Cerebellar cortex (tissue), 1 donor: Measurements from ENCODE around the gene DRC7.
"Not testable (repeated sequence)": the region's sequence is repeated elsewhere in the genome, so short reads cannot be mapped to it uniquely, and the experiment has no call there.

Experiments
- DNase-seq: peaks from one replicate; pipeline ENCODE4 v3.0.0-alpha.2; 2015; ENCODE audit warnings: low spot score

Gene DRC7

DNA sequence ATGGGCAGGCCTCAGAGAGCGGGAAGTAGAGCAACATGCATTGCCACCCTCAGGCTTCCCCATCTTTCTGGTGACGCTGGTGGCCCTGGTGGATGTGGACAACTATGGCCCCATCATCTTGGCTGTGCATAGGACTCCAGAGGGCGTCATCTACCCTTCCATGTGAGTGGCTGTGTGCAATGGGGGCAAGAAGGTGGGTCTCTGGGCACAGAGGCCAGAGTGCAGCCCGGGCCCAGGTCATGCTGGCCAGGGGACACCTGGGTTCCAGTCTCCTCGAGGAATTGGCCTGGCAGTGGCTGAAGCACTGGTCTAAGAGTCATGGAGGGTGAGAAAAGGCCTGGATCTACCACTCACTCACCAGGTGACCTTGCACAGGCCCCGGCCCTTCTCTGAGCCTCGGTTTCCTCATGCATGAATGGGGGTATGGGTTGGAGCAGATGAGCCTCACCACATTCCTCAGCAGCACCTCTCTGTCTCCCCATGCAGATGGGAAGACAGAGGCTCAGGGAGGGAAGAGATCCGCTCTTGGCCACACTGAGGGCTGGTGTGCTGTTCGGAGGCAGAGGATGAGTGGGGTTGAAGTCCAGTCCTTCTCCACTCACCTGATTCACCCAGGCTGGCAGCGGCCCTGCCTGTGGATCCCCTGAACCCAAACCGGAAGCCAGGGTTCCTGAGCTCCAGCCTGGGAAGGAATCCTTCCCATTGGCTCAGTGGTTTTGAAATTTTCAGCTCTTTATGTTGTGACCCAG, 33.7 kb upstream of the DRC7 start:
- DNase-seq: no peak

GRCh38 chr16:57661510-57661909, 33.1 kb upstream of the DRC7 start:
- DNase-seq: no peak

DNA sequence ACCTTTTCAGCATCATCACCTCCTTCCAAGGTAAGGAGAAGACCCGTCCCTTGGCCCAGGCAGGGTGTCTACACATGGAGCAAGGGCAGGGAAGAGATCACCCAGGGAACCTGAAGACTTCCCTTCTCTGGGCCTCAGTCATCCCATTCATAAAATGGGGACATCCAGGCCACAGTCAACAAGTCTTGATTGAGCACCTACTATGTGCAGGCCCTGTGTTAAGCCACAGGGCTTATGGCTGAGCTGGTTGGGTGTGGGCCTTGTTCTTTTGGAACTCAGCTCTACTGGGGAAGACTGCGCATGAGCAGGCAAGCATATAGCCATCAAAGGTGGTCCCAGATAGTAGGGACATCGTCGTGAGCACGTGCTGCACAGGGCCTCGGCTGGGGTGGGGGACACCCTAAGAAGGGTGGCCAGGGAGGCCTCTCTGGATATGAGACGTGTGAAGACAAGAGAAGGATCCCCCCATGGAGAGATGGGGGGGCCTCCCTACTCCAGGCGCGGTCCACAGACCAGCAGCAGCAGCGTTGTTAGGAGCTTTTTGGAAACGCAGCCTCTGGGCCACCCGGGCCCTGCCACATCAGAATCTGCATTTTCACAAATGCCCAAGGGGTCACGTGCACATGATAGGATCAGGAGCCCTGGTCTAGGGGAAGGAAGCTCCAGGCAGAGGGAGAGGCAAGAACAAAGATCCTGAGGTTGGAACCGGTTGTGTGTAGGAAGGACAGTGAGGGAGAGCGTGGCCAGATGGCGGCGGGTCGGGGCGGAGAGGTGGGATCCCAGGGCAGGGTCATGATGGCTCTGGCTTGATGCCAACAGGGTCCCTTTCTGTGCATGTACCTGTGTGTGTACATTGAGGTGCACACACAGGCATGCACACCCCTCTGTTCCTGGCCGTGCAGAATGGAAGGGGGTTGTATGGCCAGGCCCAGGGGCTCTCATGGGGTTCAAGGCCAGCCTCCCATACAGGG, 32.4 kb upstream of the DRC7 start:
- no peak for DNase-seq

DNA sequence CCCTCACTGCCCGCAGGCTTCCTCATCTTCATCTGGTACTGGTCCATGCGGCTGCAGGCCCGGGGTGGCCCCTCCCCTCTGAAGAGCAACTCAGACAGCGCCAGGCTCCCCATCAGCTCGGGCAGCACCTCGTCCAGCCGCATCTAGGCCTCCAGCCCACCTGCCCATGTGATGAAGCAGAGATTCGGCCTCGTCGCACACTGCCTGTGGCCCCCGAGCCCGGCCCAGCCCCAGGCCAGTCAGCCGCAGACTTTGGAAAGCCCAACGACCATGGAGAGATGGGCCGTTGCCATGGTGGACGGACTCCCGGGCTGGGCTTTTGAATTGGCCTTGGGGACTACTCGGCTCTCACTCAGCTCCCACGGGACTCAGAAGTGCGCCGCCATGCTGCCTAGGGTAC, 31.2 kb upstream of the DRC7 start:
- no peak for DNase-seq

DNA sequence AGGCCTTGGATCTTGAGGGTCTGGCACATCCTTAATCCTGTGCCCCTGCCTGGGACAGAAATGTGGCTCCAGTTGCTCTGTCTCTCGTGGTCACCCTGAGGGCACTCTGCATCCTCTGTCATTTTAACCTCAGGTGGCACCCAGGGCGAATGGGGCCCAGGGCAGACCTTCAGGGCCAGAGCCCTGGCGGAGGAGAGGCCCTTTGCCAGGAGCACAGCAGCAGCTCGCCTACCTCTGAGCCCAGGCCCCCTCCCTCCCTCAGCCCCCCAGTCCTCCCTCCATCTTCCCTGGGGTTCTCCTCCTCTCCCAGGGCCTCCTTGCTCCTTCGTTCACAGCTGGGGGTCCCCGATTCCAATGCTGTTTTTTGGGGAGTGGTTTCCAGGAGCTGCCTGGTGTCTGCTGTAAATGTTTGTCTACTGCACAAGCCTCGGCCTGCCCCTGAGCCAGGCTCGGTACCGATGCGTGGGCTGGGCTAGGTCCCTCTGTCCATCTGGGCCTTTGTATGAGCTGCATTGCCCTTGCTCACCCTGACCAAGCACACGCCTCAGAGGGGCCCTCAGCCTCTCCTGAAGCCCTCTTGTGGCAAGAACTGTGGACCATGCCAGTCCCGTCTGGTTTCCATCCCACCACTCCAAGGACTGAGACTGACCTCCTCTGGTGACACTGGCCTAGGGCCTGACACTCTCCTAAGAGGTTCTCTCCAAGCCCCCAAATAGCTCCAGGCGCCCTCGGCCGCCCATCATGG, 30.5 kb upstream of the DRC7 start:
- no peak for DNase-seq

DNA sequence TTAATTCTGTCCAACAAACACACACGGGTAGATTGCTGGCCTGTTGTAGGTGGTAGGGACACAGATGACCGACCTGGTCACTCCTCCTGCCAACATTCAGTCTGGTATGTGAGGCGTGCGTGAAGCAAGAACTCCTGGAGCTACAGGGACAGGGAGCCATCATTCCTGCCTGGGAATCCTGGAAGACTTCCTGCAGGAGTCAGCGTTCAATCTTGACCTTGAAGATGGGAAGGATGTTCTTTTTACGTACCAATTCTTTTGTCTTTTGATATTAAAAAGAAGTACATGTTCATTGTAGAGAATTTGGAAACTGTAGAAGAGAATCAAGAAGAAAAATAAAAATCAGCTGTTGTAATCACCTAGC, 30.0 kb upstream of the DRC7 start:
- no peak for DNase-seq

- DNase-seq: no peak
Observed at GRCh38 chr16:57665541-57665940, 29.1 kb upstream of the DRC7 start.

GRCh38 chr16:57666353-57667047, 28.1 kb upstream of the DRC7 start:
- DNase-seq: no peak

- DNase-seq: no peak
Observed at GRCh38 chr16:57667048-57667525, 27.5 kb upstream of the DRC7 start.

DNA sequence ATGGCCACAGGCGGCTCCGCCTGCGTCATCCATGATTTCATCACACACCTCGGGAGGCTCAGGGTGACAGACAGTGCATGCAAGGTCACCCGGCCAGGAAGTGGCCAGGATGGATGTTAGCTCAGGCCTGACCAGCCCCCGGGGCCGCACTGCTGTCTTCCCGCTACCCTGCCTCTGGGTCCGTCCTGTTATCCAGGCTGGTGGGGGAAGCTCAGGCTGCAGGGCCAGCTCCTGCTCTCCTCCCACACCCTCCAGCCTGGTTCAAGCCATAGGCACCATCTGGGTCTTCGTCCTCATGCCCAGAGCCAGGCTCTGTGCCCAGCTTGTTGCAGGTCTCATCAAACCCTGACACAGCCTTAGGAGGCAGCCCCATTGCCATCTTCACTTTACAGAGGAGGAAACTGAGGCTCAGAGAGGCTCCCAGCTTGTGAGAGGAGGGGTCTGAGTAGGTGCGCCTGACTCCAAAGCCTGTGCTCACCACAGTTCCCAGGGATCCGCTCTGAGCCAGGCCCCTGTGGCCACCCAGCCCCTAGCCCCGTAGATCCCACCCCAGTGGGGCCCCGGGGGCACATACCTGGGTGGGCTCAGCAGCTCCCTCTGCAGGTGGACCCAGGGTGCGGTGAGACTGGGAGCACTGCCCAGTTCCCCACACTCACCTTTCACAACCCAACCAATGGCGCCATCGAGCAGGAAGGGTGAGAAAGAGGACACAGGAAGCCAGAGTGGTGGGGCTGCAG, 26.9 kb upstream of the DRC7 start:
- DNase-seq: no peak

GRCh38 chr16:57668263-57668571, 26.4 kb upstream of the DRC7 start, which contains the start of gene ADGRG3:
ADGRG3 (plus strand) TSS chr16:57668306; CDS start chr16:57668348, 42 bp downstream.
- DNase-seq: no peak

DNA sequence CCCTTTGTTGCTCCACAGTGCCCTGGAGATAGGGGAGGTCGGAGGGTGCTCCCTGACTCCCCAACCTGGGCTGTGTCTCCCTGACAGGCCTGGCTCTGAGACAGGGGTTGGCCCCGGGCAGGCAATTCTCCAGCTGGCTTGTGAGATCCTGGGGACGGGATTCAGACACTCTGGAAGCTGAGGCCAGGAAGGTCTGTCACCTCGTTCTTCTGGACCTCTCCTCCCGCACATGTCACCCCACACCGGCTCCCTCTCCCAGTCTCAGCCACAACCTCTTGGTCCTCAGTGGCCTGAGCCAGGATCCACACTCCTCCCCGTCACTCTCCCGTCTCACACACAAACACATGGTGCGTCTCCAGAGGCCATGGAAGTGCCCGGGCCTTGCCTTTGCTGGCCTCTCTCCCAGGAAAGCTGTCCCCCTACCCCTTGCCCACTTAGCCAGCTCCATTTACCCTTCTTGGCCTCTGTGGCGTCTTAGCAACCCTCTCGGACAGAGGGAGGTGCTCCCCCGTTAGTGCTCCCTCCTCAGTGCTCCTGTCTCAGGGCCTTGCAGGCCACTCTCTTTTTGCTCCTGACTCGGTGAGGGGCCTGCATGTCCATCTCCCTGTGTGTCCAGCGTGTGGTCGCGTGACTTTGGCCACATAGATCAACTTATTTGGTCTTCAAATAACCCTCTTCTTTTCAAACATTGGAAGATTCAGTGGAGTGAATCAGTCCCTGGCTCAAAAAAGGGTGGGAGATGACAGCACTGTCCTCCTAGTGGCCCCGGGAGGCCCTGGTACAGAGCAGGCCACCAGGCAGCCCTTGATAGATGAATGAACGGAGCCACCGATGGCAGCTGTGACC, 25.8 kb upstream of the DRC7 start:
- no peak for DNase-seq

- DNase-seq: no peak
Observed at GRCh38 chr16:57669476-57670162, 25.0 kb upstream of the DRC7 start.

DNA sequence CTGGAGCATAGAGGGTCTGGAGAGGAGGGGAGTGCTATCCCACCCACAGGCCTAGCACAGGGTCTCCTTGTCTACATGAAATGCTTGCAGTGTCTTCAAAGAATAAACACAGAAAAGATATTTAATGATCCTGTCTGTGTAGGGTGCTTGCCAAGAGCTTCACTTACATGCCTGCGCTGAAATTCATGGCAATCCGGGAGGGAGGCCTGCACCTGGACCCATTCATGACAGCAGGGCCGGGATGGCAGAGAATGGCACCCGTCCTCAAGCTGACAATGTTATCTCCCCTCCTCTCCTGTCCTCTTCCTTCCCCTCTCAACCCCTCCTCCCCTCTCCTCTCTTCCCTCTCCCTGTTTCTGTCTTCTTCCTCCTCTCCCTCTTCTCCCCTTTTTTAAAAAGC, 24.4 kb upstream of the DRC7 start:
- DNase-seq: no peak

DNA sequence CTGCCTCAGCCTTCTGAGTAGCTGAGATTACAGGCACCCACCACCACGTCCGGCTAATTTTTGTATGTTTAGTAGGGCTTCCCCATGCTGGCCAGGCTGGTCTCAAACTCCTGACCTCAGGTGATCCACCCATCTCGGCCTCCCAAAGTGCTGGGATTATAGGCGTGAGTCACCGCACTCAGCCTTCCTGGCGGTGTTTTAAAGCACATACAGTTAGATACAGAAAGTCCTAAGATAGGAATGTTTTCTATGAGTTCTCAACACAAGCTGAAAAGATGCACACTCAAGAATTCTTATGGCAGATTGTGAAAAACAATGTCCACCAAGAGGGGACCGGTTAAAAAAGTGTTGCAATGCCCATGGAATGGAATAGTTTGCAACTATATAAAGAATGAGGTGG, 23.2 kb upstream of the DRC7 start:
- DNase-seq: not testable (repeated sequence)

- DNase-seq: no peak
Observed at GRCh38 chr16:57672416-57672815, 22.2 kb upstream of the DRC7 start.

DNA sequence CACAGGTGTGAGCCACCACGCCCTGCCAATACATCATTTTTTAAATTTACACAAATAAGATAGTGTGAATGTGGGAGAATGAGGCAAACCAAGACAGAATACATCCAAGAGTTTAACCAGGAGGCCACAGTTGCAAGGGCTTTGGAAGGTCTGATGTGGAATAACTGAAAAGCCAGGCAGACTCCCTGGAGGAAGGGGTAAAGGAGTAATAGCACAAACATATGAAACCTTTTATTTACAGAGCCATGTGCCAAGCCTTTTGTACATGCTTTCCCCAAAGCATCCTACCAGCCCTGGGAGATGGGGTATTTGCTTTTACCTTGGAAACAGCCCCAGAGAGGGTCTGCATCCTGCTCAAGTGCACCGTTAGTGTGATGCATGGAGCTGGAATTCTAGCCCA, 21.8 kb upstream of the DRC7 start:
- DNase-seq: no peak

DNA sequence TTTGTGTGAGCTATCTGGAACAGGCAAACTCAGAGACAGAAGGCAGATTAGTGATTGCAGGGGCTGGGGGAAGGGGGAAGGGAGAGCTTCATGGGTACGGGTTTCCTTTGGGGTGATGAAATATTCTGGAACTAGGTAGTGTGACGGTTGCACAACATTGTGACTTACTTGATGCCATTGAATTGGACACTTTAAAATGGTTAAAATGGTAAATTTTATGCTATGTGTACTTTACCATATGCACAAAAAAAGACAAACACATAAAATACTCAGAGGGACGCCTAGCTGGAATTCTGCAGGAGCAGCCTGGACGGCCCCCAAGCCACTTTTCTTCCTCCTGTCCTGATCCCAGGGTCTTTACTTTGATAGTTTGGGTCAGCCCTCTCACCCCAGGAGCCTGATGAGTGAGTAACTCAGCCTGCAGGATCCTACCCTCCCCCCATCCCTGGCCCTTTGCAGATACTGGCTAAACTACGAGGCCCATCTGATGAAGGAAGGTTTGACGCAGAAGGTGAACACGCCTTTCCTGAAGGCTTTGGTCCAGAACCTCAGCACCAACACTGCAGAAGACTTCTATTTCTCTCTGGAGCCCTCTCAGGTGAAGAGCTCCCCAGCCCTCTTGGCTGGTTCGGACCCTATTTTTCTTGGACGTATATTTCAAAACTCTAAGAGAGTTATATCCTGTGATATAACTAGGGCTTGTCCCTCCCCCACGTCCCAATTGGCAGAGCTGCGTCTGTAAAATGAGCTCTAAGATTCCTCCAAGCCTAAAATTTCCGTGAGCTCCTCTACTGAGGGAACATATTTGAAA, 18.7 kb upstream of the DRC7 start:
- no peak for DNase-seq
